ENCODE measurements around the gene FLACC1. TPM values are rescaled to one million over a fixed set of nuclear protein-coding genes. Genes with fewer than 3 reads are reported as not detected.

The FLACC1 gene
- total and polyA plus RNA-seq, 7 experiments from 2014 or later: 3.1 to 9.5 (median 6.2) TPM

GRCh38 chr2:201263779-201264178 is 93.4 kb downstream of the FLACC1 start:
- H3K27me3 Mint-ChIP-seq: no peaks in the 10 kb centered on the region
- intact Hi-C loops (cut with micrococcal nuclease): loop anchor here in 1 of 2 donors (1.0 to 2.0 kb wide), 3 partner anchors 9 to 188 kb away; partner anchors contain the start of genes STRADB and TRAK2
- H3K36me3 ChIP-seq (ENCODE audit: control insufficient read depth in 2 of 3, insufficient read depth in 3 of 3, low read length in 3 of 3): peaks cover under 1 to 24% (median 8%) of the 10 kb centered on the region in 3 experiments
- no peaks in the 10 kb centered on the region for H3K9me3 ChIP-seq (ENCODE audit: control insufficient read depth in 2 of 3, low read length in 3 of 3)
- ATAC-seq: peak; percentile 36
- peak in 3 of 9 donors; percentile 25 to 45 (median 35) for DNase-seq
- H3K9me3 Mint-ChIP-seq: no peaks in the 10 kb centered on the region
- peak overlapping the region; percentile 48 for H3K4me3 ChIP-seq (ENCODE audit: low read length)
- peaks cover 62 to 64% of the 10 kb centered on the region in 2 donors for H3K4me1 ChIP-seq (ENCODE audit: control insufficient read depth in 2 of 2, insufficient read depth in 2 of 2, low read length in 2 of 2)
- POLR2A ChIA-PET: interaction anchor here (0.6 to 8.1 kb wide), 7 partner anchors 10 to 133 kb away, joined by 3 to 77 read pairs (median 3); no protein-coding TSS in a partner anchor
- H3K27ac Mint-ChIP-seq: peak overlapping the region; percentile 62 to 98 (median 89)
- H3K4me3 Mint-ChIP-seq: peak overlapping the region; percentile 60 to 90 (median 82)
- CTCF ChIA-PET: interaction anchor here (1.2 to 8.9 kb wide), 4 partner anchors 10 to 100 kb away, joined by 3 to 64 read pairs (median 6); partner anchors contain the start of gene CASP10
- H3K27ac ChIP-seq (ENCODE audit: low read depth, low read length): peak overlapping the region; percentile 64
- peaks cover 9 to 39% (median 25%) of the 10 kb centered on the region in 5 donors for H3K36me3 Mint-ChIP-seq
- H3K4me1 Mint-ChIP-seq: peaks cover 54 to 87% (median 73%) of the 10 kb centered on the region in 7 donors
- H3K27me3 ChIP-seq (ENCODE audit: control insufficient read depth in 2 of 2, insufficient read depth in 2 of 2, low read length in 2 of 2): no peaks in the 10 kb centered on the region

DNA sequence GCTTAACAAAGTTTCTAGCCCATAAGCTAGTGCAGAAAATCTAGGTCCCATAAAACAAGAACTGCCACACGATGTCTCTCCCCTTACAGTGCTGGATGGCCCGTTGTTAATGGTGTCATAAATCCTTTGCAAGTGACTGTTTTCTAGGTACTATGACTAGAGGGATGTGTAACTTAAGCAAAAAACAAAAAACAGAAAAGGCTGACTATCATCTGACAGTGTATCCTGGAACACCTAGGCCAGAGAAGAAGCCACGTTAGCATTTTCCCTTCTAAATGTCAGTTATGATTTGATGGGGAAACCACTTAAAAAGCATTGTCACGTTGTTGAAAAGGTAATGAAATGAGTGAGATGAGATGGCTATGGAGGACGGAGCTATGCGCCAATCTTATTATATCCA is 94.4 kb downstream of the FLACC1 start:
- DNase-seq (peak in 4 of 9 donors; percentile 31 to 68 (median 44)), ATAC-seq (no peak)
- Histone ChIP-seq H3K9me3 (ENCODE audit: control insufficient read depth in 2 of 3, low read length in 3 of 3) (no peaks in the 10 kb centered on the region), H3K4me3 (ENCODE audit: low read length) (peak overlapping the region; percentile 48), H3K27me3 (ENCODE audit: control insufficient read depth in 2 of 2, insufficient read depth in 2 of 2, low read length in 2 of 2) (no peaks in the 10 kb centered on the region), H3K27ac (ENCODE audit: low read depth, low read length) (peak overlapping the region; percentile 64), H3K4me1 (ENCODE audit: control insufficient read depth in 2 of 2, insufficient read depth in 2 of 2, low read length in 2 of 2) (peaks cover 58 to 64% of the 10 kb centered on the region in 2 donors), H3K36me3 (ENCODE audit: control insufficient read depth in 2 of 3, insufficient read depth in 3 of 3, low read length in 3 of 3) (peaks cover 0 to 15% (median 8%) of the 10 kb centered on the region in 3 experiments)
- Mint-ChIP-seq H3K9me3 (peaks cover 0 to 4% (median 0%) of the 10 kb centered on the region in 11 donors), H3K27me3 (no peaks in the 10 kb centered on the region), H3K4me1 (peaks cover 54 to 91% (median 78%) of the 10 kb centered on the region in 7 donors), H3K27ac (peak overlapping the region; percentile 88 to 98 (median 90)), H3K4me3 (peak overlapping the region; percentile 76 to 91 (median 84)), H3K36me3 (peaks cover 5 to 33% (median 19%) of the 10 kb centered on the region in 5 donors)
- CTCF ChIA-PET: interaction anchor here (0.6 to 8.9 kb wide), 4 partner anchors 25 to 361 kb away, joined by 3 to 64 read pairs (median 12); no protein-coding TSS in a partner anchor
- POLR2A ChIA-PET: interaction anchor here (0.6 to 8.1 kb wide), 8 partner anchors 9 to 101 kb away, joined by 3 to 77 read pairs (median 4); no protein-coding TSS in a partner anchor
- intact Hi-C loops (cut with micrococcal nuclease): loop anchor here in 1 of 2 donors (1.0 to 2.0 kb wide), 3 partner anchors 10 to 189 kb away; partner anchors contain the start of genes STRADB and TRAK2

DNA sequence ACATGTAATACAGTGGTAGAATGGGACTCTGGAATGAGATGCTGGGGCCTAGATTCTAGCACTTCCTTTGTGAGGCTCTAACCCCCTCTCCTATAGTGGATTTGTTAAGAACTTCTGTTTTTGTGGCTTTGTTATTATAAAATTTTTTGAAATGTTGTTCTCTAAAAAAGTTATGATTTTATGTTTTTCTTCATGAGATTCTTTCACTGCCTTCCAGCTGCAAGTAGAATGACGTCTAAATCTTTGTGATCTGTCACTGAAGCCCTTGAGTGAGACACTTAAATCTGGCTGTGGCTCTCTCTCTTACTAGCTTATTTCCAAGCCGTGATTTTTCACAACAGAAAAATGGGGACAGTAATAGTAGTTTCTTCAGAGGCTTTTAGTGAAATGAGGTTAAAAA is 95.2 kb downstream of the FLACC1 start:
- no peak for ATAC-seq
- H3K4me3 Mint-ChIP-seq: peak overlapping the region; percentile 94 to 100 (median 99)
- H3K36me3 Mint-ChIP-seq: peaks cover 5 to 30% (median 13%) of the 10 kb centered on the region in 5 donors
- peak overlapping the region; percentile 89 to 100 (median 98) for H3K27ac Mint-ChIP-seq
- Histone ChIP-seq H3K27me3 (ENCODE audit: control insufficient read depth in 2 of 2, insufficient read depth in 2 of 2, low read length in 2 of 2) (no peaks in the 10 kb centered on the region), H3K27ac (ENCODE audit: low read depth, low read length) (peak overlapping the region; percentile 91), H3K4me3 (ENCODE audit: low read length) (peak overlapping the region; percentile 96), H3K36me3 (ENCODE audit: control insufficient read depth in 2 of 3, insufficient read depth in 3 of 3, low read length in 3 of 3) (peaks cover 0 to 8% (median 7%) of the 10 kb centered on the region in 3 experiments), H3K4me1 (ENCODE audit: control insufficient read depth in 2 of 2, insufficient read depth in 2 of 2, low read length in 2 of 2) (peaks cover 57 to 65% of the 10 kb centered on the region in 2 donors), H3K9me3 (ENCODE audit: control insufficient read depth in 2 of 3, low read length in 3 of 3) (no peaks in the 10 kb centered on the region)
- peaks cover 59 to 91% (median 78%) of the 10 kb centered on the region in 7 donors for H3K4me1 Mint-ChIP-seq
- intact Hi-C loops (cut with micrococcal nuclease): loop anchor here (2.0 kb wide), 5 partner anchors 15 to 771 kb away; partner anchors contain the start of genes BZW1 (in 1 of the 2), FZD7 (in 1 of the 2) and TMEM237 (in 1 of the 2)
- DNase-seq: peak in 7 of 9 donors; percentile 32 to 56 (median 52)
- peaks cover 0 to 4% (median 0%) of the 10 kb centered on the region in 11 donors for H3K9me3 Mint-ChIP-seq
- ChIA-PET CTCF (interaction anchor here (0.6 to 8.9 kb wide), 9 partner anchors 9 to 360 kb away, joined by 3 to 64 read pairs (median 4); no protein-coding TSS in a partner anchor), POLR2A (interaction anchor here (0.6 to 8.1 kb wide), 14 partner anchors 8 to 373 kb away, joined by 3 to 77 read pairs (median 5); partner anchors contain the start of genes CASP10, NIF3L1 and PPIL3)
- H3K27me3 Mint-ChIP-seq: no peaks in the 10 kb centered on the region

DNA sequence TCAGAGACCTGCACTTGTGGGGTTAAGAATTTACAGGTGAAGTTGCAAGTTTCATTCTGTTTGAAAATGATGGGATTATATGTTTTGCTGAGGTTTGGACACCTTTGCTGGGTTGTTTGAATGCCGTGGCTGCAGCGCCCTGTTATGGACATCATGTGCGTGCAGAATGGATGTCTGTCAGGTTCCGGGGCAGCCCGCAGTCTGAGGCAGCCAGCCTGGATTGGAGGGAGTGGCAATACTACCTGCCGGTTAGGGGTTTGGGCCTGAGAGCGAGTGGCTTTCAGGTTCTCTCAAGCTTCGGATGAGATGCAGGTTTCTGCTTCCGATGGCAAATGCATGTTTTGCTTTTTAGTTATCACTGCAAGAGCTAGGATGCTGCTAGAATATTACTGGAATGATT is 95.7 kb downstream of the FLACC1 start:
- DNase-seq: peak in 8 of 9 donors; percentile 14 to 57 (median 42)
- intact Hi-C loops (cut with micrococcal nuclease): loop anchor here (2.0 kb wide), 4 partner anchors 103 to 771 kb away; partner anchors contain the start of genes BZW1 (in 1 of the 2), FZD7 (in 1 of the 2) and TMEM237 (in 1 of the 2)
- POLR2A ChIA-PET: interaction anchor here (0.6 to 8.1 kb wide), 15 partner anchors 8 to 372 kb away, joined by 3 to 77 read pairs (median 5); partner anchors contain the start of genes CASP10, NIF3L1 and PPIL3
- Mint-ChIP-seq H3K9me3 (peaks cover 0 to 4% (median 0%) of the 10 kb centered on the region in 11 donors), H3K4me3 (peak overlapping the region; percentile 94 to 100 (median 99)), H3K27ac (peak overlapping the region; percentile 89 to 100 (median 98)), H3K36me3 (peaks cover 5 to 28% (median 9%) of the 10 kb centered on the region in 5 donors), H3K4me1 (peaks cover 59 to 91% (median 78%) of the 10 kb centered on the region in 7 donors), H3K27me3 (no peaks in the 10 kb centered on the region)
- Histone ChIP-seq H3K27me3 (ENCODE audit: control insufficient read depth in 2 of 2, insufficient read depth in 2 of 2, low read length in 2 of 2) (no peaks in the 10 kb centered on the region), H3K4me3 (ENCODE audit: low read length) (peak overlapping the region; percentile 96), H3K4me1 (ENCODE audit: control insufficient read depth in 2 of 2, insufficient read depth in 2 of 2, low read length in 2 of 2) (peaks cover 57 to 67% of the 10 kb centered on the region in 2 donors), H3K27ac (ENCODE audit: low read depth, low read length) (peak overlapping the region; percentile 91), H3K36me3 (ENCODE audit: control insufficient read depth in 2 of 3, insufficient read depth in 3 of 3, low read length in 3 of 3) (peaks cover 0 to 8% (median 3%) of the 10 kb centered on the region in 3 experiments), H3K9me3 (ENCODE audit: control insufficient read depth in 2 of 3, low read length in 3 of 3) (no peaks in the 10 kb centered on the region)
- ATAC-seq: no peak
- CTCF ChIA-PET: interaction anchor here (0.6 to 8.9 kb wide), 7 partner anchors 9 to 102 kb away, joined by 3 to 64 read pairs (median 7); no protein-coding TSS in a partner anchor

GRCh38 chr2:201260302-201260800 is 96.8 kb downstream of the FLACC1 start, which contains the start of gene CASP8:
CASP8 (plus strand) TSS chr2:201260536; CDS start chr2:201266487, 5,951 bp downstream.
- H3K36me3 Mint-ChIP-seq: peaks cover under 1 to 25% (median 5%) of the 10 kb centered on the region in 5 donors
- Histone ChIP-seq H3K4me3 (ENCODE audit: low read length) (peak within 1 kb of the TSS; percentile 96), H3K36me3 (ENCODE audit: control insufficient read depth in 2 of 3, insufficient read depth in 3 of 3, low read length in 3 of 3) (peaks cover 0 to 5% (median 0%) of the 10 kb centered on the region in 3 experiments), H3K27me3 (ENCODE audit: control insufficient read depth in 2 of 2, insufficient read depth in 2 of 2, low read length in 2 of 2) (no peaks in the 10 kb centered on the region), H3K9me3 (ENCODE audit: control insufficient read depth in 2 of 3, low read length in 3 of 3) (no peaks in the 10 kb centered on the region), H3K27ac (ENCODE audit: low read depth, low read length) (peak within 1 kb of the TSS; percentile 91), H3K4me1 (ENCODE audit: control insufficient read depth in 2 of 2, insufficient read depth in 2 of 2, low read length in 2 of 2) (peaks cover 56 to 71% of the 10 kb centered on the region in 2 donors)
- no peaks in the 10 kb centered on the region for H3K27me3 Mint-ChIP-seq
- peak within 1 kb of the TSS; percentile 95 to 100 (median 98) for H3K27ac Mint-ChIP-seq
- ATAC-seq (peak; percentile 39), DNase-seq (peak; percentile 33 to 73 (median 68))
- H3K9me3 Mint-ChIP-seq: peaks cover 0 to 4% (median 0%) of the 10 kb centered on the region in 11 donors
- ChIA-PET POLR2A (interaction anchor here (0.6 to 8.1 kb wide), 22 partner anchors 9 to 397 kb away, joined by 3 to 77 read pairs (median 4); partner anchors contain the start of genes CASP10, NIF3L1, PPIL3 and STRADB), CTCF (interaction anchor here (0.6 to 8.9 kb wide), 8 partner anchors 10 to 103 kb away, joined by 3 to 64 read pairs (median 8); partner anchors contain the start of gene CASP10)
- intact Hi-C loops (cut with micrococcal nuclease): loop anchor here (1.0 to 2.0 kb wide), 6 partner anchors 8 to 772 kb away; partner anchors contain the start of genes BZW1 (in 1 of the 2), FZD7 (in 1 of the 2) and TMEM237 (in 1 of the 2)
- peaks cover 54 to 91% (median 77%) of the 10 kb centered on the region in 7 donors for H3K4me1 Mint-ChIP-seq
- H3K4me3 Mint-ChIP-seq: peak within 1 kb of the TSS; percentile 94 to 100 (median 99)
